ENCODE data around the gene MUC5AC.

Gene MUC5AC

GRCh38 chr11:1229471-1230120 is 71.8 kb downstream of the MUC5AC start:
- no peak for DNase-seq

GRCh38 chr11:1230121-1230455 is 72.3 kb downstream of the MUC5AC start:
- no peak for DNase-seq

- DNase-seq, result no peak
Measured at GRCh38 chr11:1230456-1231395, 73.0 kb downstream of the MUC5AC start.

- no peak for DNase-seq
Measured at GRCh38 chr11:1231396-1232020, 73.8 kb downstream of the MUC5AC start.

GRCh38 chr11:1232021-1232882 is 74.5 kb downstream of the MUC5AC start:
- no peak for DNase-seq

GRCh38 chr11:1232883-1233321 is 75.1 kb downstream of the MUC5AC start:
- DNase-seq, result no peak

GRCh38 chr11:1233351-1234053 is 75.7 kb downstream of the MUC5AC start:
- no peak for DNase-seq

- no peak for DNase-seq
Measured at GRCh38 chr11:1234054-1234720, 76.4 kb downstream of the MUC5AC start.

GRCh38 chr11:1234771-1235305 is 77.1 kb downstream of the MUC5AC start:
- no peak for DNase-seq

- DNase-seq, result no peak
Measured at GRCh38 chr11:1235306-1235900, 77.7 kb downstream of the MUC5AC start.

- no peak for DNase-seq
Measured at GRCh38 chr11:1235901-1236315, 78.2 kb downstream of the MUC5AC start.

- no peak for DNase-seq
Measured at GRCh38 chr11:1236316-1237127, 78.8 kb downstream of the MUC5AC start.

- no peak for DNase-seq
Measured at GRCh38 chr11:1237128-1237580, 79.4 kb downstream of the MUC5AC start.

GRCh38 chr11:1237851-1238250 is 80.1 kb downstream of the MUC5AC start:
- no peak for DNase-seq

GRCh38 chr11:1238767-1239595 is 81.2 kb downstream of the MUC5AC start:
- DNase-seq, result no peak

- no peak for DNase-seq
Measured at GRCh38 chr11:1239596-1240205, 81.9 kb downstream of the MUC5AC start.

- no peak for DNase-seq
Measured at GRCh38 chr11:1240771-1241170, 83.0 kb downstream of the MUC5AC start.

- no peak for DNase-seq
Measured at GRCh38 chr11:1241706-1242105, 84.0 kb downstream of the MUC5AC start.

Measured in NCI-H526 treated with DMSO at 0.1 percent for 48 hours (cell line).